MM.1S (cell line): ENCODE data around the gene CERS1.

Source experiments
- CTCF ChIP-seq: fragments of 300-600 bp; sonication (generic); IDR thresholded peaks from 2 replicates; pipeline ENCODE4 v1.5.1; 2016; ENCODE audit warnings: antibody characterized with exemption, low read length, mixed read lengths
- EZH2 ChIP-seq: fragments of 300-600 bp; sonication (generic); optimal IDR thresholded peaks from 2 replicates; pipeline ENCODE3; 2017; ENCODE audit warnings: low read depth, mild to moderate bottlenecking, antibody characterized with exemption, low read length, mixed read lengths

- TF ChIP-seq CTCF: no peak
- TF ChIP-seq EZH2: no peak
Measured at GRCh38 chr19:18939163-18939562, 43.2 kb upstream of the CERS1 start.
